Transverse colon (tissue), 4 donors: ENCODE data around the gene SPATA2.

Source experiments
- EP300 ChIP-seq: sonication (generic); formaldehyde crosslinking; IDR thresholded peaks from one replicate; pipeline ENCODE4 v1.6.1; 2017; ENCODE audit warnings: antibody characterized with exemption, low read depth
- POLR2A ChIP-seq: fragments of 450-650 bp; IDR thresholded peaks from one replicate; pipeline ENCODE4 v1.6.1; 2016; ENCODE audit warnings: antibody characterized with exemption, mild to moderate bottlenecking, moderate library complexity
- POLR2AphosphoS5 ChIP-seq, 3 donors: sonication (generic); formaldehyde crosslinking; IDR thresholded peaks; one replicate each; pipeline ENCODE4 v1.6.1; 2016; ENCODE audit warnings: antibody characterized with exemption in 3 of 3
- TF ChIP-seq, protein P1 (sequence below), 5 experiments: fragments of 200-600 bp in 3 of 5; fragments of 450-650 bp in 2 of 5; sonication (generic) in 3 of 5; IDR thresholded peaks; 1 replicate in 2 of 5; 2 replicates in 3 of 5; pipeline ENCODE4 v1.5.1; 2016 to 2017; ENCODE audit warnings: antibody characterized with exemption in 5 of 5, inconsistent platforms in 3 of 5, mild to moderate bottlenecking in 2 of 5, moderate library complexity in 1 of 5

DNA sequence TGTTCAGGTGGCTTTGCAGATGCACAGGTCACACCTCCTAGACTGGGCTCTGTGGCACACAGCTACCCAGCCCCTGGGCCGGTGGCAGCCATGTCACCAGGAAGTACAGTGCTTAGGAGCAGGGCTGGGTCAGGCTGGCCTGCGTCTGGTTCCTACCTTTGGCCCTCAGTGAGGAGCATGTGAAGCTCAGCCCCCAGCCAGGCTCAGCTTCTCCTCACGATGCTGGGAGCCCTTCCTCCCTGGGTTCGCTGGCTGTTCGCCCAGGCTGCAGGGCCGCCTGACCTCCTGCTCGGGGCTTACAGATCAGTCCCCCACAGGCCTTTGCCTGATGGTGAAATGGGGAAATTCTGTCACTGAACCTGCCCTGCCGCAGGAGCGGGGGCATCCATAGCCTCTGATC lies 23.1 kb downstream of the SPATA2 start:
- TF ChIP-seq, protein P1, sequence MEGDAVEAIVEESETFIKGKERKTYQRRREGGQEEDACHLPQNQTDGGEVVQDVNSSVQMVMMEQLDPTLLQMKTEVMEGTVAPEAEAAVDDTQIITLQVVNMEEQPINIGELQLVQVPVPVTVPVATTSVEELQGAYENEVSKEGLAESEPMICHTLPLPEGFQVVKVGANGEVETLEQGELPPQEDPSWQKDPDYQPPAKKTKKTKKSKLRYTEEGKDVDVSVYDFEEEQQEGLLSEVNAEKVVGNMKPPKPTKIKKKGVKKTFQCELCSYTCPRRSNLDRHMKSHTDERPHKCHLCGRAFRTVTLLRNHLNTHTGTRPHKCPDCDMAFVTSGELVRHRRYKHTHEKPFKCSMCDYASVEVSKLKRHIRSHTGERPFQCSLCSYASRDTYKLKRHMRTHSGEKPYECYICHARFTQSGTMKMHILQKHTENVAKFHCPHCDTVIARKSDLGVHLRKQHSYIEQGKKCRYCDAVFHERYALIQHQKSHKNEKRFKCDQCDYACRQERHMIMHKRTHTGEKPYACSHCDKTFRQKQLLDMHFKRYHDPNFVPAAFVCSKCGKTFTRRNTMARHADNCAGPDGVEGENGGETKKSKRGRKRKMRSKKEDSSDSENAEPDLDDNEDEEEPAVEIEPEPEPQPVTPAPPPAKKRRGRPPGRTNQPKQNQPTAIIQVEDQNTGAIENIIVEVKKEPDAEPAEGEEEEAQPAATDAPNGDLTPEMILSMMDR (IDR thresholded peaks at IDR 0.05): no peak
- TF ChIP-seq POLR2A (no peak), POLR2AphosphoS5 (IDR thresholded peaks at IDR 0.05) (no peak), EP300 (no peak)
